ENCODE data around the gene ATP9B.

- TF ChIP-seq POLR2AphosphoS5 (IDR thresholded peaks at IDR 0.05) (no peak), POLR2A (IDR thresholded peaks at IDR 0.05) (no peak), CTCF (IDR thresholded peaks at IDR 0.05 in 8 of 11, conservative IDR thresholded peaks at IDR 0.05 in 3 of 11) (no peak)
Measured at GRCh38 chr18:79186649-79187048, 117.5 kb downstream of the ATP9B start.

All from spleen (tissue), 7 donors.